Heart left ventricle (tissue), 16 donors: ENCODE measurements around the gene HNRNPUL2. TPM values are rescaled to one million over a fixed set of nuclear protein-coding genes. Genes with fewer than 3 reads are reported as not detected.

Experiments
- ATAC-seq, 4 donors: fragments of 200-7000 bp; cut with Tn5 transposase; one replicate each; pipeline ENCODE4 v1.9.1; 2020 to 2022; ENCODE audit warnings: moderate library complexity in 4 of 4, mild to moderate bottlenecking in 3 of 4, moderate number of reproducible peaks in 1 of 4
- DNase-seq, 5 donors: peaks; one replicate each; pipeline ENCODE4 v3.0.0-alpha.2; 2020
- H3K27ac ChIP-seq, 12 donors: fragments of 200-600 bp; sonication (generic) in 4 of 12; one replicate each; pipeline versions ENCODE4 v1.5.0 to v1.8.0; 2016 to 2022; ENCODE audit warnings: mild to moderate bottlenecking in 2 of 12
- H3K27me3 ChIP-seq, 9 donors: fragments of 200-600 bp; sonication (generic) in 2 of 9; one replicate each; pipeline versions ENCODE4 v1.5.1 to v1.8.0; 2016 to 2022; ENCODE audit warnings: mild to moderate bottlenecking in 3 of 9
- H3K36me3 ChIP-seq, 9 donors: fragments of 200-600 bp; sonication (generic) in 2 of 9; one replicate each; pipeline versions ENCODE4 v1.5.0 to v1.8.0; 2018 to 2022; ENCODE audit warnings: mild to moderate bottlenecking in 2 of 9
- H3K4me1 ChIP-seq, 12 donors: fragments of 200-600 bp; sonication (generic) in 4 of 12; one replicate each; pipeline versions ENCODE4 v1.5.0 to v1.8.0; 2016 to 2022; ENCODE audit warnings: mild to moderate bottlenecking in 3 of 12
- H3K4me3 ChIP-seq, 12 donors: fragments of 200-600 bp; sonication (generic) in 4 of 12; one replicate each; pipeline versions ENCODE4 v1.5.0 to v1.8.0; 2017 to 2022; ENCODE audit warnings: mild to moderate bottlenecking in 9 of 12, moderate library complexity in 4 of 12
- H3K9me3 ChIP-seq, 12 donors: fragments of 200-600 bp; sonication (generic) in 4 of 12; one replicate each; pipeline versions ENCODE4 v1.5.0 to v1.8.0; 2016 to 2022; ENCODE audit warnings: mild to moderate bottlenecking in 1 of 12
- CTCF ChIP-seq, 12 donors: fragments of 200-600 bp; sonication (generic) in 4 of 12; IDR thresholded peaks; one replicate each; pipeline versions ENCODE4 v1.5.0 to v1.8.0; 2018 to 2022; ENCODE audit warnings: antibody characterized with exemption in 12 of 12, mild to moderate bottlenecking in 5 of 12
- POLR2A ChIP-seq, 2 donors: fragments of 450-650 bp; IDR thresholded peaks; one replicate each; pipeline ENCODE4 v1.6.1; 2017; ENCODE audit warnings: antibody characterized with exemption in 2 of 2, mild to moderate bottlenecking in 2 of 2, moderate library complexity in 2 of 2
- WGBS, 4 donors: extraction: QIAGEN DNeasy Blood & Tissue Kit in 2 of 4; methylation state at CpG; one replicate each; pipeline versions ENCODE4 v1.1.5 to v1.1.7; 2013 to 2018; 5-methylcytosine and 5-hydroxymethylcytosine counted together
- intact Hi-C, 10 donors: fragments of 100-400 bp; cut with DNase I; formaldehyde crosslinking; loops; one replicate each; pipeline versions ENCODE4 v1.11.1 to v1.14.2; 2022
- polyA plus RNA-seq, 2 donors: library from polyadenylated mRNA; stranded (reverse); fragments of 200-250 nt; gene quantifications; one replicate each; pipeline ENCODE4 v1.2.3, GENCODE V29; 2013
- total RNA-seq, 9 donors: library from RNA; depleted of rRNA in 2 of 9; stranded (reverse); fragments of >200 nt in 2 of 9; fragmentation: NEBNext Ultra II Directional in 3 of 9; extraction: Animal tissue kit (Norgen Biotek cat#: 25700) in 3 of 9; gene quantifications; one replicate each; pipeline versions ENCODE4 v1.1.0 to v1.2.4, GENCODE V29; 2016 to 2023
- donor health status: ischemic (EF 13 %, LVEDD 7.1; RV severe dilation, severe dysfunction).
- donor health status: healthy with polysubstance abuse.
- donor health status: DM: no; HTN: yes; CAD: no.
- donor health status: DM: no; HTN: no; CAD: no.
- donor health status: ischemic (EF 25% LVEDD 6.9; RV normal size, moderate dysfunction).
- donor health status: ischemic (EF 25% LVEDD 5.7; RV mildly dilated, moderate dysfunction).
- donor health status: healthy.
- donor health status: DM: yes; HTN: yes; CAD: no.
- donor health status: ischemic (EF 35%, LVEDD 5.7; RV mildly dilated, moderate dysfunction).
- donor health status: nonischemic (EF 11% LVEDD 7.7; RV severe dilation, severe dysfunction).
- donor health status: DM: yes; HTN: yes; CAD: no.
- donor health status: PGD.
- donor health status: ischemic (EF 29% LVEDD 5.4; RV normal size, mild dysfunction).
- donor health status: nonischemic (EF 23%, LVEDD 6.1; RV moderate dilation, normal function).

The HNRNPUL2 gene
- total and polyA plus RNA-seq, 11 donors = 9.6 to 39.5 (median 32.7) TPM

DNA sequence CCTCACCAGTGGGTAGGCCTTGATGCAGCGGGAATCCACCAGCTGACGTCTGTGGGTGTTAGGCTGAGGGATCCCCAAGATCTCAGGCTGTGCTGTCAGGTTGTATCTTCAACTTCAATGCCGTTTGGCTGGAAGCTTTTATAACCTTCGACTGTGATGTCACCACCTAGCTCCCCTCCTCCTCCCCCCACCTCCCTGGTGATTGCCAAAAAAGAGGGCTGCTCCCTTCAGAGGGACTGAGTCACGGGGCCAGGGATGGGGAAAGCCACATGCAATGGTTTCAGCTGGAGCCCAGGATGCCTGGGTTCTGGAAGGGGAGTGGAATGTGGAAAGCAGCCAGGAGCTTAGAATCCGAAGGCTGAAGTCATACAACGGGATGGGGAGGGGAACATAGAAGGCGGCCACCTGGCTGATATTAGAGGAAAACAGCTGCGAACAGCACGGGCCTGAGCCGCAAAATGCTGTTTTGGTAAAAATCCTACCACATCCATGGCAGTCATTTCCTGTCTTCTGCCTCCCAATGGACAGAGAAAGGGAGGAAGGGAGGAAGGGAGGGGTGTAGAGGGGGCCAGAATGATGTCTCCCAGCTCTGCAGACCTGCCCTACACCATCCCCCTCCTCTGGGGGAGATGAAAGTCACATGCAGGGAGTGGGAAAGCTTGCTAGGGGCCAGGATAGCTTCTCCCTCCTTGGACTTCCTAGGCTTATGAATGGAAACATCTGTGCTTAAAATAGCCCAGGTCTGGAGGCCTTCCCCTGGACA, 37.7 kb downstream of the HNRNPUL2 start, which contains the start of gene LRRN4CL:
Gene LRRN4CL, minus strand, starts transcription at position 110 of the 763 bp plus-strand sequence. CDS start 1,022 bp downstream, outside the sequence.
- peak within 1 kb of the TSS in 9 of 12 donors; percentile 34 to 55 (median 42) for H3K4me3 ChIP-seq
- TF ChIP-seq CTCF (IDR thresholded peaks at IDR 0.05) (no peak), POLR2A (IDR thresholded peaks at IDR 0.05) (peak in 1 of 2 donors; percentile 38)
- H3K4me1 ChIP-seq = peaks cover 0 to 30% (median 13%) of the 10 kb centered on the region in 12 donors
- no peaks in the 10 kb centered on the region for H3K9me3 ChIP-seq
- H3K36me3 ChIP-seq = peaks cover 0 to 45% (median 37%) of the 10 kb centered on the region in 9 donors
- DNase-seq (peak; percentile 72 to 88 (median 78)), ATAC-seq (peak; percentile 62 to 88 (median 86))
- H3K27me3 ChIP-seq = peaks cover 0 to 7% (median 0%) of the 10 kb centered on the region in 9 donors
- intact Hi-C loops = loop anchor here (5.0 to 10.0 kb wide), 4 partner anchors 95 to 297 kb away; partner anchors contain the start of gene TUT1 (in 1 of the 10)
- WGBS, 4 donors = 36 to 54% (median 52%) methylated on average over 11 of the region's 11 CpGs
- H3K27ac ChIP-seq = peak within 1 kb of the TSS; percentile 15 to 76 (median 66)

GRCh38 chr11:62688491-62688890, 38.8 kb downstream of the HNRNPUL2 start:
- Histone ChIP-seq H3K4me1 (peaks cover 0 to 26% (median 9%) of the 10 kb centered on the region in 12 donors), H3K4me3 (peak overlapping the region in 10 of 12 donors; percentile 6 to 55 (median 42)), H3K27me3 (peaks cover 0 to 7% (median 0%) of the 10 kb centered on the region in 9 donors), H3K9me3 (no peaks in the 10 kb centered on the region), H3K27ac (peak overlapping the region in 9 of 12 donors; percentile 40 to 76 (median 69)), H3K36me3 (peaks cover 0 to 38% (median 33%) of the 10 kb centered on the region in 9 donors)
- TF ChIP-seq POLR2A (IDR thresholded peaks at IDR 0.05) = no peak
- ATAC-seq (no peak), DNase-seq (no peak)
- intact Hi-C loops = no loop called here
- 62 to 74% (median 70%) methylated on average over 1 of the region's 1 CpG for WGBS, 4 donors

DNA sequence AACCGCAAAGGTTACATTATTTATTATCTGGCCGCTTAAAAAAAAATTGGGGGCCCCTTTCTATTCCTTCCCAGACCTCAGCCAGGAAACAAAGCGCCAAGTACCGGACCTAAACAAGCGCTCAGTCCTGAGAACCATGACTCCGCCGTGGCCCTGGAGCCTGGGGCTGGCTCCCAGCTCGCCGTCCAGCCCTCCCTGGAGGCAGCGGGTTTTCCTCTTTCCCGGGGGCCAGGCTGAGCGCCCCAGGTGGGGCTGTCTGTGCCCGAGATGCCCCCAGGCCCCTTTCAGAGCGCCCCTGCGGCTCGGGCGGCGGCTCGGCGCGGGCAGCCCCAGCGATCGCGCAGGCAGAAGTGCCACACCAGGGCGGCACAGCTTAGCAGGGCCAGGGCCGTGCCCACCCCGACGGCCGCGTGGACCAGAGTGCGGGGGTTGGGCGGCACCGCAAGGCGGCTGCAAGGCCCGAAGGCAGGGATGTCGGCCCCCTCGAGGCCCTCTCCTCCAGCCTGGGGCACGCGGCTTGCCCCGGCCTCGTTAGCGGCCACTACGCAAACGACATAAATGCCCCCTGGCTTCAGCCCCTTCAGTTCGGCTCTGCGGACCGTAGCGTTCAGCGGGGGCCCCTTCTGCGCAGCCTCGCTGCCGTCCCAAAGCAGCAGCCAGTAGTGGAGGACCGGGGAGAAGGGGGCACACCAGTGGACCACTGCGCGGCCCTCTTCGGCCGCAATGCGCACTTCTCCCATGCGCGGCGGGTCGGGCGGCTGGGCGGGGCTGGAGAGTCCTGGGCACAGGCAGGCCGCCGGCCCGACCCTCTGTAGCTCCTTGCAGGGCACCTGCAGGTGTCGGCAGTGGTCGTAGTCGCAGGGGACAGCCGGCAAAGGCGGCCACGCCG, 39.5 kb downstream of the HNRNPUL2 start:
- peaks cover 0 to 31% (median 26%) of the 10 kb centered on the region in 9 donors for H3K36me3 ChIP-seq
- peaks cover 0 to 26% (median 9%) of the 10 kb centered on the region in 12 donors for H3K4me1 ChIP-seq
- ATAC-seq (peak in 2 of 4 donors; percentile 36 to 38), DNase-seq (peak in 2 of 5 donors; percentile 51 to 67)
- intact Hi-C loops = no loop called here
- peak overlapping the region in 11 of 12 donors; percentile 4 to 55 (median 41) for H3K4me3 ChIP-seq
- H3K27me3 ChIP-seq = peaks cover 0 to 7% (median 0%) of the 10 kb centered on the region in 9 donors
- H3K27ac ChIP-seq = peak overlapping the region in 7 of 12 donors; percentile 29 to 76 (median 69)
- WGBS, 4 donors = 41 to 50% (median 45%) methylated on average over 28 to 74 of the region's 74 CpGs
- no peak for TF ChIP-seq CTCF (IDR thresholded peaks at IDR 0.05)
- no peak for TF ChIP-seq POLR2A (IDR thresholded peaks at IDR 0.05)
- H3K9me3 ChIP-seq = no peaks in the 10 kb centered on the region

GRCh38 chr11:62682518-62682917, 44.7 kb downstream of the HNRNPUL2 start:
- Histone ChIP-seq H3K4me3 (no peak overlapping the region), H3K4me1 (peaks cover 5 to 32% (median 20%) of the 10 kb centered on the region in 12 donors), H3K36me3 (peaks cover 0 to 7% (median 5%) of the 10 kb centered on the region in 9 donors), H3K27ac (no peak overlapping the region), H3K9me3 (no peaks in the 10 kb centered on the region), H3K27me3 (peaks cover 0 to under 1% (median 0%) of the 10 kb centered on the region in 9 donors)
- no peak for ATAC-seq
- TF ChIP-seq POLR2A (IDR thresholded peaks at IDR 0.05) = no peak
- TF ChIP-seq CTCF (IDR thresholded peaks at IDR 0.05) = no peak
- intact Hi-C loops = loop anchor here in 1 of 10 donors (2.0 kb wide), 1 partner anchor 22 kb away; no protein-coding TSS in a partner anchor
- 91 to 95% (median 94%) methylated on average over 7 of the region's 7 CpGs for WGBS, 4 donors
- DNase-seq = no peak
